Kidney tubule cell (primary cell): Measurements from ENCODE around the gene RELT.

ENCODE experiments used
- DNase-seq: peaks from one replicate; pipeline ENCODE4 v3.0.0-alpha.2; 2018; ENCODE audit warnings: low spot score

The RELT gene

GRCh38 chr11:73392108-73393010, 16.2 kb downstream of the RELT start:
- DNase-seq, result no peak

- no peak for DNase-seq
These were observed 16.8 kb downstream of the RELT start for GRCh38 chr11:73393011-73393380.

- DNase-seq, result peak; percentile 84
These were observed 17.5 kb downstream of the RELT start for GRCh38 chr11:73393479-73394415.

GRCh38 chr11:73394416-73395296, 18.5 kb downstream of the RELT start:
- no peak for DNase-seq

GRCh38 chr11:73395297-73396208, 19.4 kb downstream of the RELT start:
- no peak for DNase-seq

GRCh38 chr11:73396251-73396930, 20.2 kb downstream of the RELT start:
- no peak for DNase-seq

- DNase-seq, result no peak
These were observed 20.8 kb downstream of the RELT start for GRCh38 chr11:73396985-73397384.

GRCh38 chr11:73397468-73398131, 21.4 kb downstream of the RELT start:
- no peak for DNase-seq

GRCh38 chr11:73398132-73398526, 21.9 kb downstream of the RELT start:
- no peak for DNase-seq

- no peak for DNase-seq
These were observed 22.5 kb downstream of the RELT start for GRCh38 chr11:73398721-73399120.

- DNase-seq, result no peak
These were observed 23.0 kb downstream of the RELT start for GRCh38 chr11:73399159-73399590.

- no peak for DNase-seq
These were observed 23.4 kb downstream of the RELT start for GRCh38 chr11:73399636-73400035.

- DNase-seq, result no peak
These were observed 24.1 kb downstream of the RELT start for GRCh38 chr11:73400293-73400692.

GRCh38 chr11:73401217-73401923, 25.2 kb downstream of the RELT start:
- no peak for DNase-seq

GRCh38 chr11:73401924-73402833, 26.0 kb downstream of the RELT start:
- no peak for DNase-seq

GRCh38 chr11:73402834-73403185, 26.6 kb downstream of the RELT start:
- peak; percentile 32 for DNase-seq

- DNase-seq, result no peak
These were observed 27.3 kb downstream of the RELT start for GRCh38 chr11:73403541-73403940.

GRCh38 chr11:73404048-73404447, 27.8 kb downstream of the RELT start:
- peak; percentile 62 for DNase-seq
